Adrenal gland (tissue), 12 donors: Measurements from ENCODE around the gene C1QC. TPM values are rescaled to one million over a fixed set of nuclear protein-coding genes. Genes with fewer than 3 reads are reported as not detected.

Experiments used
- DNase-seq, 7 donors: peaks; one replicate each; pipeline ENCODE4 v3.0.0-alpha.2; 2019 to 2020
- H3K27ac ChIP-seq, 5 donors: fragments of 200-600 bp; sonication (generic) in 4 of 5; 1 replicate in 3 of 5; 2 replicates in 2 of 5; pipeline versions ENCODE4 v1.5.1 to v1.8.0; 2016 to 2020; ENCODE audit warnings: mild to moderate bottlenecking in 1 of 5
- H3K27me3 ChIP-seq: fragments of 200-600 bp; 2 replicates; pipeline ENCODE4 v1.8.0; 2021
- H3K36me3 ChIP-seq, 2 donors: fragments of 200-600 bp; replicated peaks in 1 of 2; 1 replicate in 1 of 2; 2 replicates in 1 of 2; pipeline versions ENCODE4 v1.5.1 to v1.8.0; 2018 to 2022
- H3K4me1 ChIP-seq, 2 donors: fragments of 200-600 bp; replicated peaks in 1 of 2; 1 replicate in 1 of 2; 2 replicates in 1 of 2; pipeline versions ENCODE4 v1.5.1 to v1.8.0; 2018 to 2021
- H3K4me3 ChIP-seq, 4 donors: fragments of 200-600 bp; sonication (generic) in 3 of 4; one replicate each; pipeline ENCODE4 v1.5.1; 2016 to 2018
- H3K9me3 ChIP-seq, 3 donors: fragments of 200-600 bp; sonication (generic) in 1 of 3; replicated peaks in 1 of 3; 1 replicate in 2 of 3; 2 replicates in 1 of 3; pipeline versions ENCODE4 v1.5.1 to v1.8.0; 2016 to 2021
- CTCF ChIP-seq, 6 experiments: fragments of 450-650 bp in 4 of 6; fragments of 200-600 bp in 2 of 6; sonication (generic) in 1 of 6; IDR thresholded peaks; 1 replicate in 5 of 6; 2 replicates in 1 of 6; pipeline versions ENCODE4 v1.5.1 to v1.8.0; 2016 to 2021; ENCODE audit warnings: antibody characterized with exemption in 6 of 6, mild to moderate bottlenecking in 2 of 6, moderate library complexity in 1 of 6
- POLR2A ChIP-seq, 2 donors: fragments of 450-650 bp; IDR thresholded peaks; one replicate each; pipeline ENCODE4 v1.6.1; 2017; ENCODE audit warnings: antibody characterized with exemption in 2 of 2, mild to moderate bottlenecking in 2 of 2, moderate library complexity in 1 of 2
- WGBS, 4 donors: extraction: QIAGEN DNeasy Blood & Tissue Kit in 2 of 4; methylation state at CpG; one replicate each; pipeline versions ENCODE4 v1.1.5 to v1.1.7; 2013 to 2017; 5-methylcytosine and 5-hydroxymethylcytosine counted together
- intact Hi-C, 2 donors: fragments of 100-400 bp; cut with DNase I; formaldehyde crosslinking; loops; one replicate each; pipeline versions ENCODE4 v1.14.1 to v1.15.0; 2022 to 2023
- polyA plus RNA-seq, 3 donors: library from polyadenylated mRNA; stranded (reverse); fragments of 200-250 nt in 2 of 3; fragments of 350-450 nt in 1 of 3; fragmentation: Illumina TruSeq in 1 of 3; extraction: RNeasy Lipid Tissue Mini Kit (QIAGEN cat#74804) in 1 of 3; gene quantifications; one replicate each; pipeline ENCODE4 v1.2.3, GENCODE V29; 2013 to 2014
- total RNA-seq, 9 donors: library from RNA; depleted of rRNA in 4 of 9; stranded (reverse); fragments of >200 nt in 4 of 9; fragments of 120-200 nt in 1 of 9; fragmentation: NEBNext Ultra II Directional in 1 of 9; extraction: Animal tissue kit (Norgen Biotek cat#: 25700) in 1 of 9; gene quantifications; one replicate each; pipeline versions ENCODE4 v1.1.0 to v1.2.4, GENCODE V29; 2013 to 2023
- donor health status: healthy with polysubstance abuse.
- donor health status: Bipolar disorder and iron deficiency.
- donor health status: DM: yes; HTN: yes; CAD: no.
- donor health status: DM: no; HTN: no; CAD: no.
- donor health status: DM: no; HTN: no; CAD: no.
- donor health status: DM: yes; HTN: yes; CAD: no.

C1QC gene
- total and polyA plus RNA-seq, 12 donors = 24.1 to 1,409 (median 450) TPM

GRCh38 chr1:22641906-22642636 lies 1.4 kb upstream of the C1QC start:
- no peaks in the 10 kb centered on the region for H3K36me3 ChIP-seq
- no peaks in the 10 kb centered on the region for H3K9me3 ChIP-seq
- TF ChIP-seq CTCF (IDR thresholded peaks at IDR 0.05) = peak; percentile 82 to 97 (median 95)
- TF ChIP-seq POLR2A (IDR thresholded peaks at IDR 0.05) = no peak
- intact Hi-C loops = loop anchor here (2.0 to 5.0 kb wide), 3 partner anchors 115 to 223 kb away; no protein-coding TSS in a partner anchor
- DNase-seq = peak; percentile 77 to 89 (median 86)
- H3K4me3 ChIP-seq = no peak overlapping the region
- H3K4me1 ChIP-seq = peaks cover 0 to 7% of the 10 kb centered on the region in 2 donors
- WGBS, 4 donors = 5 to 11% (median 9%) methylated on average over 15 to 18 of the region's 18 CpGs
- H3K27me3 ChIP-seq = no peaks in the 10 kb centered on the region
- H3K27ac ChIP-seq = peak overlapping the region in 1 of 5 donors; percentile 14

GRCh38 chr1:22643928-22644327 lies 495 bp downstream of the C1QC start:
- H3K4me3 ChIP-seq = peak overlapping the region in 1 of 4 donors; percentile 38
- no peak for TF ChIP-seq POLR2A (IDR thresholded peaks at IDR 0.05)
- no peak for TF ChIP-seq CTCF (IDR thresholded peaks at IDR 0.05)
- H3K9me3 ChIP-seq = no peaks in the 10 kb centered on the region
- no peaks in the 10 kb centered on the region for H3K27me3 ChIP-seq
- intact Hi-C loops = loop anchor here (2.0 to 5.0 kb wide), 3 partner anchors 117 to 225 kb away; no protein-coding TSS in a partner anchor
- no peak for DNase-seq
- H3K4me1 ChIP-seq = peaks cover 0 to 7% of the 10 kb centered on the region in 2 donors
- 69 to 77% (median 73%) methylated on average over 7 to 12 of the region's 12 CpGs for WGBS, 4 donors
- no peaks in the 10 kb centered on the region for H3K36me3 ChIP-seq
- H3K27ac ChIP-seq = peak overlapping the region in 4 of 5 donors; percentile 16 to 80 (median 20)

GRCh38 chr1:22645931-22646330 lies 2.5 kb downstream of the C1QC start:
- no peaks in the 10 kb centered on the region for H3K9me3 ChIP-seq
- no peaks in the 10 kb centered on the region for H3K36me3 ChIP-seq
- H3K27me3 ChIP-seq = no peaks in the 10 kb centered on the region
- peak in 2 of 7 donors; percentile 32 to 62 for DNase-seq
- intact Hi-C loops = no loop called here
- peak overlapping the region in 1 of 4 donors; percentile 38 for H3K4me3 ChIP-seq
- TF ChIP-seq CTCF (IDR thresholded peaks at IDR 0.05) = no peak
- no peak for TF ChIP-seq POLR2A (IDR thresholded peaks at IDR 0.05)
- peaks cover 0 to 7% of the 10 kb centered on the region in 2 donors for H3K4me1 ChIP-seq
- H3K27ac ChIP-seq = peak overlapping the region in 1 of 5 donors; percentile 72
- WGBS, 4 donors = 70 to 75% (median 74%) methylated on average over 7 of the region's 7 CpGs

GRCh38 chr1:22646384-22646783 lies 3.0 kb downstream of the C1QC start:
- intact Hi-C loops = no loop called here
- Histone ChIP-seq H3K27me3 (no peaks in the 10 kb centered on the region), H3K36me3 (no peaks in the 10 kb centered on the region), H3K4me1 (peaks cover 0 to 7% of the 10 kb centered on the region in 2 donors), H3K4me3 (peak overlapping the region in 1 of 4 donors; percentile 18), H3K27ac (peak overlapping the region in 1 of 5 donors; percentile 72), H3K9me3 (no peaks in the 10 kb centered on the region)
- no peak for TF ChIP-seq CTCF (IDR thresholded peaks at IDR 0.05)
- no peak for DNase-seq
- WGBS, 4 donors = 0 to 87% (median 63%) methylated on average over 1 of the region's 1 CpG
